Calu3 (cell line): ENCODE measurements around the gene ARHGAP19. TPM values are rescaled to one million over a fixed set of nuclear protein-coding genes. Genes with fewer than 3 reads are reported as not detected.

ENCODE experiments used
- BruUV-seq: library from RNA; stranded (reverse); fragments of 400-500 nt; replicated peaks from 2 replicates; lab custom pipeline; 2021; lab: Mats Ljungman, UMichigan
- CTCF ChIA-PET: fragments of 300-600 bp; sonication (Branson Sonifier 250); formaldehyde crosslinking; loops from one replicate; lab custom pipeline; 2022; ENCODE audit warnings: antibody characterized with exemption; lab: Charles Lee
- DNase-seq: peaks from one replicate; pipeline ENCODE4 v3.0.0; 2022
- H3K27ac Mint-ChIP-seq: one replicate; pipeline ENCODE4 v1.8.0; 2022; ENCODE audit warnings: mixed read lengths; ENCODE audit not compliant: unreplicated experiment
- H3K27me3 Mint-ChIP-seq: one replicate; pipeline ENCODE4 v1.8.0; 2022; ENCODE audit warnings: mixed read lengths; ENCODE audit not compliant: unreplicated experiment
- H3K36me3 Mint-ChIP-seq: one replicate; pipeline ENCODE4 v1.8.0; 2022; ENCODE audit warnings: mild to moderate bottlenecking, moderate library complexity, mixed read lengths; ENCODE audit not compliant: insufficient read depth, unreplicated experiment
- H3K4me1 Mint-ChIP-seq: one replicate; pipeline ENCODE4 v1.8.0; 2022; ENCODE audit warnings: mild to moderate bottlenecking, low read depth, mixed read lengths; ENCODE audit not compliant: unreplicated experiment
- H3K4me3 Mint-ChIP-seq: one replicate; pipeline ENCODE4 v1.8.0; 2022; ENCODE audit warnings: mild to moderate bottlenecking, low read depth, moderate library complexity, mixed read lengths; ENCODE audit not compliant: unreplicated experiment
- H3K9me3 Mint-ChIP-seq: one replicate; pipeline ENCODE4 v1.8.0; 2022; ENCODE audit warnings: low read depth, mixed read lengths; ENCODE audit not compliant: unreplicated experiment
- CTCF ChIP-seq: fragments of 200-600 bp; IDR thresholded peaks from one replicate; pipeline ENCODE4 v1.8.0; 2022; ENCODE audit warnings: antibody characterized with exemption; ENCODE audit not compliant: unreplicated experiment
- intact Hi-C: fragments of 100-400 bp; cut with micrococcal nuclease; formaldehyde crosslinking; loops from one replicate; pipeline ENCODE4 v1.10.0; 2022; ENCODE audit not compliant: unreplicated experiment
- total RNA-seq: library from RNA; stranded (reverse); gene quantifications from 2 replicates; pipeline ENCODE4 v1.2.3, GENCODE V29; 2022

ARHGAP19 gene
- total RNA-seq, 1 experiment from 2014 or later = 6.7 TPM

DNA sequence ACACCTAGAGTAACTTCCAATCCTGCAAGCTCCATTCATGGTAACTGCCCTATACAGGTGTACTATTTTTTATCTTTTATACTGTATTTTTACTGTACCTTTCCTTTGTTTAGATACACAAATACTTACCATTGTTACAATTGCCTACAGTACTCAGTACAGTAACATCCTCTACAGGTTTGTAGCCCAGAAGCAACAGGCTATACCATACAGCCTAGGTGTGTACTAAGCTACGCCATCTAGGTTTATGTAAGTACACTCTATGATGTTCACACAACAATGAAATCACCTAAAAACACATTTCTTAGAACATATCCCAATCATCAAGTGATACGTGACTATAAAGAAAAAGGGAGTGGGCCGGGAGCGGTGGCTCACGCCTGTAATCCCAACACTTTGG, 53.6 kb downstream of the ARHGAP19 start:
- Mint-ChIP-seq H3K36me3 (no peaks in the 10 kb centered on the region), H3K27me3 (no peaks in the 10 kb centered on the region), H3K4me1 (no peaks in the 10 kb centered on the region), H3K27ac (no peak overlapping the region), H3K4me3 (no peak overlapping the region), H3K9me3 (no peaks in the 10 kb centered on the region)
- no peak for DNase-seq
- CTCF ChIA-PET = no interaction called here
- intact Hi-C loops = no loop called here
- no peak for TF ChIP-seq CTCF
- BruUV-seq = no TSS peak

DNA sequence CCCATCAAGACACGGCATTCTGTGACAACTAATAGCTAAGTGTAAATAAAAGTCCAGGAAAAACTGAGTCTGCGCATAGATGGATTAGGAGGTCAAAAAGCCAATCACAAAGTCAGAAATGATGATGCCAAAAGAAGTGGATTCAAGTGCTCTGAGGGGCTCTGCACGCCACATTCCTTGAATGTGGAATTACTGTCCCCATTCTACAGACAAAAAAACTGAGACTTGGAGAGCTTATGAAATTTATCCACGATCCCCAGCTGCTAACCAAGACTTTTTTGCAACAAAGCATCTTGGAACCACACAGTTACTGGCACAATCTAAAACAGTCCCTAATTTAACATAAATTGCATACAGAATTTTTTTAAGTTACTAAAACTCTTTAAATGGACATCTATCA, 57.1 kb downstream of the ARHGAP19 start:
- no peak overlapping the region for H3K27ac Mint-ChIP-seq
- no peaks in the 10 kb centered on the region for H3K36me3 Mint-ChIP-seq
- no peaks in the 10 kb centered on the region for H3K9me3 Mint-ChIP-seq
- H3K4me3 Mint-ChIP-seq = no peak overlapping the region
- intact Hi-C loops = no loop called here
- no peak for DNase-seq
- no peak for TF ChIP-seq CTCF
- CTCF ChIA-PET = no interaction called here
- no peaks in the 10 kb centered on the region for H3K27me3 Mint-ChIP-seq
- BruUV-seq = no TSS peak
- H3K4me1 Mint-ChIP-seq = no peaks in the 10 kb centered on the region

DNA sequence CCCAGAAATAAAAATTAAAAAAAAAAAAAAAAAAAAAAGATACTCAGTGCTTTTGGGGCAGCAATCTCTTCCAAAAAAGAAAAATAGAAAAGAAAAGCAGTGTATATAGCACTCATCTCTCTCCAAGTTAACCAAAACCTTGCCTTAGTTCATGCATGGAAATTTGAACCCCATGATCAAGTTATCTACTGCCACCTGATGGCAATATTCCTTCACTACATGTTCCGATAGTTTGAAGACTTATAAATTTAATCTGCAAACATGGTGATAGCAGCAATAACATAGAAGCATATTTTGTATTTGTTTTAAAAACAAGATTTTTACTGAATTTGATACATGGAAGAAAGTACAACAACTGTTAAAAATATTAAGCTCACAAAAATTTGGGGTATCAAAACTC, 58.0 kb downstream of the ARHGAP19 start:
- H3K27ac Mint-ChIP-seq = no peak overlapping the region

GRCh38 chr10:97230146-97230545, 62.3 kb downstream of the ARHGAP19 start:
- BruUV-seq = no TSS peak

More for the DNA sequence above, 58.0 kb downstream of the ARHGAP19 start:
- Mint-ChIP-seq H3K36me3 (no peaks in the 10 kb centered on the region), H3K27me3 (no peaks in the 10 kb centered on the region), H3K4me1 (no peaks in the 10 kb centered on the region), H3K9me3 (no peaks in the 10 kb centered on the region), H3K4me3 (no peak overlapping the region)
- TF ChIP-seq CTCF = no peak
- no TSS peak for BruUV-seq
- CTCF ChIA-PET = no interaction called here
- DNase-seq = peak; percentile 3
- intact Hi-C loops = no loop called here

More at GRCh38 chr10:97230146-97230545, 62.3 kb downstream of the ARHGAP19 start:
- Mint-ChIP-seq H3K4me1 (no peaks in the 10 kb centered on the region), H3K4me3 (no peak overlapping the region), H3K36me3 (no peaks in the 10 kb centered on the region), H3K9me3 (no peaks in the 10 kb centered on the region), H3K27ac (no peak overlapping the region), H3K27me3 (no peaks in the 10 kb centered on the region)
- intact Hi-C loops = no loop called here
- TF ChIP-seq CTCF = no peak
- CTCF ChIA-PET = interaction anchor here (1.1 kb wide), 1 partner anchor 12 kb away, joined by 3 read pairs; no protein-coding TSS in a partner anchor
- DNase-seq = no peak
